Gastroesophageal sphincter (tissue), 4 donors: Measurements from ENCODE around the gene PARP8. TPM values are rescaled to one million over a fixed set of nuclear protein-coding genes. Genes with fewer than 3 reads are reported as not detected.

ENCODE experiments used
- ATAC-seq: fragments of 150-250 bp; one replicate; pipeline ENCODE4 v1.9.1; 2016; ENCODE audit warnings: mild to moderate bottlenecking, moderate library complexity
- H3K27ac ChIP-seq, 4 donors: fragments of 200-600 bp; sonication (generic) in 3 of 4; 1 replicate in 3 of 4; 2 replicates in 1 of 4; pipeline ENCODE4 v1.5.1; 2016 to 2019
- H3K27me3 ChIP-seq: fragments of 200-600 bp; sonication (generic); one replicate; pipeline ENCODE4 v1.5.1; 2019
- H3K36me3 ChIP-seq, 2 donors: fragments of 200-600 bp; sonication (generic); one replicate each; pipeline ENCODE4 v1.5.1; 2019; ENCODE audit warnings: control low read depth in 1 of 2
- H3K4me1 ChIP-seq, 3 donors: fragments of 200-600 bp; sonication (generic); 1 replicate in 2 of 3; 2 replicates in 1 of 3; pipeline ENCODE4 v1.5.1; 2016 to 2019; ENCODE audit warnings: control low read depth in 2 of 3
- H3K4me3 ChIP-seq, 2 donors: fragments of 200-600 bp; sonication (generic); one replicate each; pipeline ENCODE4 v1.5.1; 2019; ENCODE audit warnings: mild to moderate bottlenecking in 1 of 2, moderate library complexity in 1 of 2
- H3K9me3 ChIP-seq, 3 donors: fragments of 200-600 bp; sonication (generic); one replicate each; pipeline ENCODE4 v1.5.1; 2017 to 2019; ENCODE audit warnings: control low read depth in 2 of 3
- EP300 ChIP-seq: sonication (generic); formaldehyde crosslinking; IDR thresholded peaks from one replicate; pipeline ENCODE4 v1.6.1; 2017; ENCODE audit warnings: antibody characterized with exemption, mild to moderate bottlenecking
- POLR2A ChIP-seq, 2 donors: fragments of 450-650 bp; IDR thresholded peaks; one replicate each; pipeline ENCODE4 v1.6.1; 2017; ENCODE audit warnings: antibody characterized with exemption in 2 of 2, mild to moderate bottlenecking in 2 of 2, moderate library complexity in 1 of 2
- POLR2AphosphoS5 ChIP-seq: sonication (generic); formaldehyde crosslinking; IDR thresholded peaks from one replicate; pipeline ENCODE4 v1.6.1; 2017; ENCODE audit warnings: antibody characterized with exemption
- WGBS, 2 donors: methylation state at CpG; one replicate each; pipeline ENCODE4 v1.1.5; 2018; ENCODE audit warnings: low coverage in 1 of 2; 5-methylcytosine and 5-hydroxymethylcytosine counted together
- total RNA-seq, 4 donors: library from RNA; depleted of rRNA; stranded (reverse); fragments of >200 nt; gene quantifications; one replicate each; pipeline ENCODE4 v1.1.0, GENCODE V29; 2016
- TF ChIP-seq, protein P1 (sequence below), 4 experiments: fragments of 200-600 bp in 2 of 4; fragments of 450-650 bp in 2 of 4; sonication (generic) in 1 of 4; IDR thresholded peaks; one replicate each; pipeline ENCODE4 v1.5.1; 2017 to 2019; ENCODE audit warnings: antibody characterized with exemption in 4 of 4, mild to moderate bottlenecking in 2 of 4, moderate library complexity in 2 of 4

PARP8 gene
- total RNA-seq, 4 donors from 2014 or later, result 3.9 to 43.1 (median 24.8) TPM

- Histone ChIP-seq H3K27me3 (no peaks in the 10 kb centered on the region), H3K36me3 (no peaks in the 10 kb centered on the region), H3K9me3 (no peaks in the 10 kb centered on the region), H3K4me3 (no peak overlapping the region), H3K4me1 (no peaks in the 10 kb centered on the region), H3K27ac (no peak overlapping the region)
- no peak for ATAC-seq
- 86 to 88% methylated on average over 3 of the region's 3 CpGs for WGBS, 2 donors
- TF ChIP-seq EP300, result no peak
These were observed 38.3 kb downstream of the PARP8 start for GRCh38 chr5:50704730-50705129.

GRCh38 chr5:50709471-50709870, 43.0 kb downstream of the PARP8 start:
- Histone ChIP-seq H3K36me3 (no peaks in the 10 kb centered on the region), H3K4me3 (no peak overlapping the region), H3K27ac (no peak overlapping the region), H3K4me1 (peaks cover 0 to 11% (median 0%) of the 10 kb centered on the region in 3 donors), H3K9me3 (no peaks in the 10 kb centered on the region), H3K27me3 (no peaks in the 10 kb centered on the region)
- WGBS, 2 donors, result 40% methylated on average over 1 of the region's 1 CpG; no CpG with 5 or more reads in 1 of the 2 donors
- TF ChIP-seq EP300, result no peak
- TF ChIP-seq POLR2AphosphoS5, result no peak
- TF ChIP-seq, protein P1, sequence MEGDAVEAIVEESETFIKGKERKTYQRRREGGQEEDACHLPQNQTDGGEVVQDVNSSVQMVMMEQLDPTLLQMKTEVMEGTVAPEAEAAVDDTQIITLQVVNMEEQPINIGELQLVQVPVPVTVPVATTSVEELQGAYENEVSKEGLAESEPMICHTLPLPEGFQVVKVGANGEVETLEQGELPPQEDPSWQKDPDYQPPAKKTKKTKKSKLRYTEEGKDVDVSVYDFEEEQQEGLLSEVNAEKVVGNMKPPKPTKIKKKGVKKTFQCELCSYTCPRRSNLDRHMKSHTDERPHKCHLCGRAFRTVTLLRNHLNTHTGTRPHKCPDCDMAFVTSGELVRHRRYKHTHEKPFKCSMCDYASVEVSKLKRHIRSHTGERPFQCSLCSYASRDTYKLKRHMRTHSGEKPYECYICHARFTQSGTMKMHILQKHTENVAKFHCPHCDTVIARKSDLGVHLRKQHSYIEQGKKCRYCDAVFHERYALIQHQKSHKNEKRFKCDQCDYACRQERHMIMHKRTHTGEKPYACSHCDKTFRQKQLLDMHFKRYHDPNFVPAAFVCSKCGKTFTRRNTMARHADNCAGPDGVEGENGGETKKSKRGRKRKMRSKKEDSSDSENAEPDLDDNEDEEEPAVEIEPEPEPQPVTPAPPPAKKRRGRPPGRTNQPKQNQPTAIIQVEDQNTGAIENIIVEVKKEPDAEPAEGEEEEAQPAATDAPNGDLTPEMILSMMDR (IDR thresholded peaks at IDR 0.05), result no peak
- TF ChIP-seq POLR2A (IDR thresholded peaks at IDR 0.05), result no peak
- ATAC-seq, result no peak

GRCh38 chr5:50710838-50711237, 44.4 kb downstream of the PARP8 start:
- WGBS, 2 donors, result 43 to 67% methylated on average over 1 to 2 of the region's 2 CpGs
- H3K4me3 ChIP-seq, result no peak overlapping the region
- TF ChIP-seq POLR2AphosphoS5 (no peak), POLR2A (IDR thresholded peaks at IDR 0.05) (no peak), EP300 (no peak)
- TF ChIP-seq, protein P1 (IDR thresholded peaks at IDR 0.05), result no peak
- H3K4me1 ChIP-seq, result peaks cover 0 to 11% (median 0%) of the 10 kb centered on the region in 3 donors
- no peak for ATAC-seq
- H3K9me3 ChIP-seq, result no peaks in the 10 kb centered on the region
- no peaks in the 10 kb centered on the region for H3K27me3 ChIP-seq
- no peaks in the 10 kb centered on the region for H3K36me3 ChIP-seq
- H3K27ac ChIP-seq, result no peak overlapping the region

GRCh38 chr5:50711280-50711679, 44.8 kb downstream of the PARP8 start:
- ATAC-seq, result no peak
- 43% methylated on average over 2 of the region's 2 CpGs; no CpG with 5 or more reads in 1 of the 2 donors for WGBS, 2 donors
- no peak overlapping the region for H3K4me3 ChIP-seq

DNA sequence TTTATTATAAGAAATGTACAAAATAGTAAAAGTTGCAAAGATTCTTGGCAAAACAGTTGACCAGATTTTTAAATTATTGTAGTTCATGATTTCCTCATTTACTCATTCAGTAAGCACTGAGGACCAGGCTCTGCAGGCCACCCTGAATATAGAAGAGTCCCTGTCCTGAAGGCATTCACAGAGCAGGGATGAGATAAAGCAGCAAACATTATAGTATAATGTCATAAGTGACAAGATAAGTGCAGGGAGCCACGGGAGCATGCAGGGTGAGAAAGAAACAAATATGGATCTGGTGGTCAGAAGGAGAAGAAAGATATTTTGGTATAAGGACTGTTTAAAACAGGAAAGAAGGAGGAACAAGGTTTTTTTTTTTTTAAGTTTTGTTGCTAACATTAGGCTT, 46.0 kb downstream of the PARP8 start:
- TF ChIP-seq POLR2AphosphoS5 (no peak), EP300 (no peak), POLR2A (IDR thresholded peaks at IDR 0.05) (no peak)
- TF ChIP-seq, protein P1 (IDR thresholded peaks at IDR 0.05), result no peak
- Histone ChIP-seq H3K4me1 (peaks cover 0 to 11% (median 0%) of the 10 kb centered on the region in 3 donors), H3K4me3 (no peak overlapping the region), H3K36me3 (no peaks in the 10 kb centered on the region), H3K27ac (no peak overlapping the region), H3K9me3 (no peaks in the 10 kb centered on the region), H3K27me3 (no peaks in the 10 kb centered on the region)
- 60 to 75% methylated on average over 1 of the region's 1 CpG for WGBS, 2 donors
- ATAC-seq, result no peak

More at GRCh38 chr5:50711280-50711679, 44.8 kb downstream of the PARP8 start:
- TF ChIP-seq POLR2AphosphoS5, result no peak
- no peak for TF ChIP-seq EP300
- no peaks in the 10 kb centered on the region for H3K9me3 ChIP-seq
- H3K4me1 ChIP-seq, result peaks cover 0 to 11% (median 0%) of the 10 kb centered on the region in 3 donors
- no peak overlapping the region for H3K27ac ChIP-seq
- H3K27me3 ChIP-seq, result no peaks in the 10 kb centered on the region
- no peaks in the 10 kb centered on the region for H3K36me3 ChIP-seq

DNA sequence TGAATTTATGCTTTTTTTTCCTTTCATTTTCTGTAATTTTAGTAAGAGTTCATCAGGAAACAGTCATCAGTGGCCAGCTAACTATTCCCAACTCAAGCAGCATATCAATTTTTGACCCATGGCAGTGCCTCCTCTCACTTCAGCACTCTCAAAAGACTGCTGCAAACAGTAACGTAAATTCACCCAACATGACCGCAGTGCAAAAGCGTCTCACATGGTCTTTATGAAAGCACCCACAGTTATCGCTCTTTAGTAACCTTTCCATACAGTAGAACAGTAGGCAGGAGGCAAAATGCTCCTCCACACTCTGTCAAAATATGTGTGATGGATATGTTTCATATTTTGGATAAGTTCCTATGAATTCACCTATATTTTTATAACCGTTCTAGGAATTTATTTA, 48.6 kb downstream of the PARP8 start:
- 92 to 94% methylated on average over 5 of the region's 5 CpGs for WGBS, 2 donors
- TF ChIP-seq POLR2A (IDR thresholded peaks at IDR 0.05) (no peak), POLR2AphosphoS5 (no peak), EP300 (no peak)
- TF ChIP-seq, protein P1 (IDR thresholded peaks at IDR 0.05), result no peak
- Histone ChIP-seq H3K4me3 (no peak overlapping the region), H3K27me3 (no peaks in the 10 kb centered on the region), H3K9me3 (no peaks in the 10 kb centered on the region), H3K4me1 (peaks cover 0 to 11% (median 0%) of the 10 kb centered on the region in 3 donors), H3K27ac (no peak overlapping the region), H3K36me3 (no peaks in the 10 kb centered on the region)
- no peak for ATAC-seq
